H1 (cell line): ENCODE measurements around the gene MAPK1. TPM values are rescaled to one million over a fixed set of nuclear protein-coding genes. Genes with fewer than 3 reads are reported as not detected.

Experiments
- CTCF ChIA-PET: fragments of 300-600 bp; sonication (Branson Sonifier 250); formaldehyde crosslinking; loops from one replicate; lab custom pipeline; 2021; ENCODE audit not compliant: partially characterized antibody; lab: Charles Lee
- POLR2A ChIA-PET: fragments of 300-600 bp; sonication (Branson Sonifier 250); formaldehyde crosslinking; loops from one replicate; lab custom pipeline; 2021; ENCODE audit warnings: inconsistent platforms; ENCODE audit not compliant: partially characterized antibody; lab: Charles Lee
- DNase-seq, 2 experiments: peaks; one replicate each; pipeline versions ENCODE4 v3.0.0 to v3.0.0-alpha.2; 2010 to 2022; ENCODE audit warnings: low spot score in 2 of 2, low read depth in 1 of 2, mixed read lengths in 1 of 2
- FAIRE-seq: peaks from 2 replicates; lab custom pipeline; 2011; peaks lifted over from hg19 to GRCh38; lab: Jason Lieb, UNC
- H2AFZ ChIP-seq: 2 replicates; pipeline ENCODE4 v1.8.1; 2012; ENCODE audit warnings: low read length, inconsistent platforms
- H2AK5ac ChIP-seq: 2 replicates; pipeline ENCODE4 v1.6.1; 2013; ENCODE audit warnings: low read depth, low read length
- H2BK120ac ChIP-seq: replicated peaks from 2 replicates; pipeline ENCODE3; 2013; ENCODE audit warnings: low read depth, low read length, inconsistent platforms
- H2BK12ac ChIP-seq: 2 replicates; pipeline ENCODE4 v1.6.1; 2013; ENCODE audit warnings: low read depth, low read length
- H2BK15ac ChIP-seq: 2 replicates; pipeline ENCODE4 v1.6.1; 2013; ENCODE audit warnings: low read length
- H2BK20ac ChIP-seq: 2 replicates; pipeline ENCODE4 v1.6.1; 2013; ENCODE audit warnings: low read length
- H2BK5ac ChIP-seq: 2 replicates; pipeline ENCODE4 v1.6.1; 2013; ENCODE audit warnings: low read depth, low read length
- H3K14ac ChIP-seq: 2 replicates; pipeline ENCODE4 v1.6.1; 2013; ENCODE audit warnings: inconsistent platforms; ENCODE audit not compliant: insufficient read length
- H3K18ac ChIP-seq: 2 replicates; pipeline ENCODE4 v1.6.1; 2013; ENCODE audit warnings: low read length; ENCODE audit errors: extremely low read depth
- H3K23ac ChIP-seq: 2 replicates; pipeline ENCODE4 v1.6.1; 2013; ENCODE audit warnings: inconsistent platforms; ENCODE audit not compliant: insufficient read length
- H3K23me2 ChIP-seq: 2 replicates; pipeline ENCODE4 v1.6.1; 2013; ENCODE audit warnings: low read depth, low read length
- H3K27ac ChIP-seq: 2 replicates; pipeline ENCODE4 v1.6.1; 2011; ENCODE audit warnings: low read depth, low read length, inconsistent platforms
- H3K27me3 ChIP-seq, 4 experiments: replicated peaks in 1 of 4; 1 replicate in 1 of 4; 2 replicates in 3 of 4; pipeline versions ENCODE4 v1.6.1 to v1.8.1; 2011 to 2013; ENCODE audit warnings: low read length in 3 of 4, mild to moderate bottlenecking in 3 of 4, inconsistent platforms in 2 of 4, mixed read lengths in 2 of 4, moderate library complexity in 1 of 4; ENCODE audit not compliant: control insufficient read depth in 3 of 4, insufficient read depth in 3 of 4; ENCODE audit errors: extremely low read depth in 1 of 4
- H3K36me3 ChIP-seq, 4 experiments: 2 replicates each; pipeline versions ENCODE4 v1.6.1 to v1.8.1; 2011 to 2013; ENCODE audit warnings: mild to moderate bottlenecking in 4 of 4, low read length in 3 of 4, moderate library complexity in 2 of 4, control low read depth in 1 of 4, inconsistent platforms in 1 of 4; ENCODE audit not compliant: insufficient read depth in 4 of 4, control insufficient read depth in 2 of 4
- H3K4ac ChIP-seq: replicated peaks from 2 replicates; pipeline ENCODE3; 2013; ENCODE audit warnings: low read length, low read depth, mixed read lengths, inconsistent platforms; ENCODE audit not compliant: insufficient read length
- H3K4me1 ChIP-seq, 4 experiments: replicated peaks in 1 of 4; 1 replicate in 1 of 4; 2 replicates in 3 of 4; pipeline versions ENCODE4 v1.6.1 to v1.8.1; 2011 to 2013; ENCODE audit warnings: low read length in 3 of 4, inconsistent platforms in 2 of 4, mixed read lengths in 1 of 4; ENCODE audit not compliant: insufficient read depth in 4 of 4, control insufficient read depth in 3 of 4
- H3K4me2 ChIP-seq, 2 experiments: 2 replicates each; pipeline versions ENCODE4 v1.6.1 to v1.8.1; 2011 to 2013; ENCODE audit warnings: low read depth in 2 of 2, low read length in 2 of 2, control low read depth in 1 of 2, inconsistent platforms in 1 of 2, mild to moderate bottlenecking in 1 of 2; ENCODE audit not compliant: insufficient read depth in 1 of 2
- H3K4me3 ChIP-seq, 4 experiments: fragments of 200-600, 300-600 bp in 1 of 4; sonication (generic), shearing (Covaris generic), sonication (Bioruptor Twin) in 1 of 4; 2 replicates each; pipeline versions ENCODE4 v1.5.1 to v1.8.1; 2011 to 2016; ENCODE audit warnings: low read length in 4 of 4, low read depth in 3 of 4, control low read depth in 2 of 4, inconsistent platforms in 2 of 4, mild to moderate bottlenecking in 2 of 4, mixed read lengths in 1 of 4, moderate library complexity in 1 of 4; ENCODE audit not compliant: insufficient read depth in 2 of 4; ENCODE audit errors: extremely low read depth in 1 of 4
- H3K56ac ChIP-seq: replicated peaks from 2 replicates; pipeline ENCODE3; 2013; ENCODE audit warnings: low read depth, mild to moderate bottlenecking, mixed read lengths, low read length, inconsistent platforms; ENCODE audit not compliant: insufficient read length
- H3K79me1 ChIP-seq: 2 replicates; pipeline ENCODE4 v1.6.1; 2013; ENCODE audit warnings: low read depth, low read length, control low read depth
- H3K79me2 ChIP-seq, 2 experiments: 2 replicates each; pipeline versions ENCODE4 v1.6.1 to v1.8.1; 2012 to 2013; ENCODE audit warnings: low read length in 2 of 2, mild to moderate bottlenecking in 2 of 2, inconsistent platforms in 1 of 2; ENCODE audit not compliant: insufficient read depth in 2 of 2, control insufficient read depth in 1 of 2
- H3K9ac ChIP-seq, 4 experiments: replicated peaks in 1 of 4; 1 replicate in 1 of 4; 2 replicates in 3 of 4; pipeline versions ENCODE4 v1.6.1 to v1.8.1; 2011 to 2013; ENCODE audit warnings: low read depth in 3 of 4, low read length in 3 of 4, control low read depth in 2 of 4, mild to moderate bottlenecking in 2 of 4, moderate library complexity in 2 of 4, inconsistent platforms in 1 of 4; ENCODE audit errors: extremely low read depth in 1 of 4
- H3K9me3 ChIP-seq, 2 experiments: 2 replicates each; pipeline versions ENCODE4 v1.6.1 to v1.8.1; 2012 to 2013; ENCODE audit warnings: mild to moderate bottlenecking in 2 of 2, moderate library complexity in 2 of 2, control low read depth in 1 of 2, inconsistent platforms in 1 of 2, low read depth in 1 of 2, low read length in 1 of 2, mixed read lengths in 1 of 2; ENCODE audit not compliant: insufficient read depth in 2 of 2
- H4K20me1 ChIP-seq, 2 experiments: replicated peaks in 1 of 2; 2 replicates each; pipeline versions ENCODE3 to v1.8.1; 2011 to 2013; ENCODE audit warnings: inconsistent platforms in 2 of 2, low read length in 2 of 2, mild to moderate bottlenecking in 1 of 2; ENCODE audit not compliant: insufficient read depth in 2 of 2, control insufficient read depth in 1 of 2
- H4K5ac ChIP-seq: 2 replicates; pipeline ENCODE4 v1.6.1; 2013; ENCODE audit warnings: low read length, low read depth, mixed read lengths, inconsistent platforms; ENCODE audit not compliant: insufficient read length
- H4K8ac ChIP-seq: 2 replicates; pipeline ENCODE4 v1.8.0; 2013; ENCODE audit warnings: mild to moderate bottlenecking, moderate library complexity, low read length, inconsistent platforms; ENCODE audit not compliant: insufficient read depth; ENCODE audit errors: extremely low read depth
- H4K91ac ChIP-seq: replicated peaks from 2 replicates; pipeline ENCODE3; 2013; ENCODE audit warnings: low read length, mixed read lengths, inconsistent platforms; ENCODE audit not compliant: insufficient read length
- CBX5 ChIP-seq: fragments of 300-800, 300-1000 bp; sonication (generic); IDR thresholded peaks from 2 replicates; pipeline ENCODE4 v1.7.1; 2016; ENCODE audit warnings: antibody characterized with exemption, low read length, low read depth
- FOSL1 ChIP-seq: IDR thresholded peaks from 2 replicates; pipeline ENCODE4 v1.6.1; 2011; ENCODE audit warnings: mild to moderate bottlenecking, low read depth, low read length, moderate library complexity; ENCODE audit not compliant: insufficient read depth
- HDAC2 ChIP-seq, 2 experiments: fragments of 300-600 bp in 1 of 2; sonication (generic) in 1 of 2; IDR thresholded peaks; 2 replicates each; pipeline ENCODE4 v1.6.1; 2011 to 2012; ENCODE audit warnings: low read depth in 2 of 2, low read length in 2 of 2, mild to moderate bottlenecking in 2 of 2, moderate library complexity in 2 of 2, borderline replicate concordance in 1 of 2, inconsistent platforms in 1 of 2
- HDAC6 ChIP-seq: IDR thresholded peaks from one replicate; pipeline ENCODE4 v1.7.1; 2012; ENCODE audit warnings: low read depth, mild to moderate bottlenecking, inconsistent platforms, low read length, moderate library complexity
- JUND ChIP-seq: IDR thresholded peaks from 2 replicates; pipeline ENCODE4 v1.6.1; 2011; ENCODE audit warnings: mild to moderate bottlenecking, improper control_type of control experiment, low read length
- POLR2A ChIP-seq, 2 experiments: IDR thresholded peaks; 1 replicate in 1 of 2; 2 replicates in 1 of 2; pipeline ENCODE4 v1.6.1; 2011; ENCODE audit warnings: low read depth in 2 of 2, low read length in 2 of 2, mild to moderate bottlenecking in 2 of 2; ENCODE audit errors: control extremely low read depth in 1 of 2
- RNF2 ChIP-seq: fragments of 200-900, 300-1000 bp; sonication (generic); IDR thresholded peaks from 2 replicates; pipeline ENCODE4 v1.7.1; 2016; ENCODE audit warnings: borderline replicate concordance, low read depth, mild to moderate bottlenecking, antibody characterized with exemption, low read length; ENCODE audit not compliant: poor library complexity, severe bottlenecking; ENCODE audit errors: missing control alignments
- SIN3A ChIP-seq, 2 experiments: IDR thresholded peaks in 1 of 2; conservative IDR thresholded peaks in 1 of 2; 2 replicates each; pipeline ENCODE4 v1.6.1; 2011 to 2012; ENCODE audit warnings: low read length in 2 of 2, improper control_type of control experiment in 1 of 2, low read depth in 1 of 2, mild to moderate bottlenecking in 1 of 2
- TAF7 ChIP-seq: optimal IDR thresholded peaks from 2 replicates; pipeline ENCODE3; 2011; ENCODE audit warnings: low read depth, mild to moderate bottlenecking, inconsistent platforms, low read length, moderate library complexity, borderline replicate concordance
- TCF12 ChIP-seq: IDR thresholded peaks from 2 replicates; pipeline ENCODE4 v1.6.1; 2011; ENCODE audit warnings: low read depth, mild to moderate bottlenecking, low read length
- TEAD4 ChIP-seq: IDR thresholded peaks from 2 replicates; pipeline ENCODE4 v1.6.1; 2012; ENCODE audit warnings: low read depth, low read length, inconsistent platforms, mixed read lengths
- USF2 ChIP-seq: IDR thresholded peaks from 2 replicates; pipeline ENCODE4 v1.6.1; 2011; ENCODE audit warnings: low read length, improper control_type of control experiment
- whole genome bisulfite sequencing, 2 experiments: shearing (Covaris generic) in 1 of 2; methylation state at CpG; one replicate each; pipeline versions ENCODE4 v1.1.6 to v1.1.7; 2013 to 2015; ENCODE audit warnings: low lambda C conversion rate in 2 of 2, mixed read lengths in 2 of 2, inconsistent platforms in 1 of 2, low coverage in 1 of 2, missing lambda C conversion rate in 1 of 2; ENCODE audit not compliant: insufficient replicate concordance in 2 of 2, insufficient coverage in 1 of 2, insufficient read length in 1 of 2; ENCODE audit errors: extremely low coverage in 1 of 2, missing lambda C conversion rate in 1 of 2; 5-methylcytosine and 5-hydroxymethylcytosine counted together
- polyA plus RNA-seq, 7 experiments: library from polyadenylated mRNA; depleted of rRNA in 3 of 7; stranded (reverse) in 5 of 7; unstranded in 2 of 7; fragments of >200 nt in 5 of 7; fragments of 200-250 nt in 2 of 7; gene quantifications; 1 replicate in 5 of 7; 2 replicates in 1 of 7; 4 replicates in 1 of 7; pipeline versions ENCODE4 v1.2.1 to v1.2.3, GENCODE V29; 2011 to 2013; ENCODE audit warnings: missing spikeins in 2 of 7, mixed read lengths in 2 of 7
- total RNA-seq: library from RNA; stranded (reverse); fragmentation: NEBNext Ultra II Directional; extraction: Animal tissue kit (Norgen Biotek cat#: 25700); gene quantifications from 2 replicates; pipeline ENCODE4 v1.2.1, GENCODE V29; 2021

Gene MAPK1
- total and polyA plus RNA-seq, 2 of the 8 experiments (the other 6 are each of a cell fraction or from before 2014, with no cell fraction given): 28.1 to 101 TPM

GRCh38 chr22:21718499-21718898 is 148.9 kb downstream of the MAPK1 start:
- Histone ChIP-seq H3K9me3 (no peaks in the 10 kb centered on the region), H3K23me2 (no peaks in the 10 kb centered on the region), H3K23ac (no peak overlapping the region), H3K56ac (no peak overlapping the region), H3K18ac (no peak overlapping the region), H4K20me1 (peaks cover 0 to 2% of the 10 kb centered on the region in 2 experiments), H3K4me2 (no peak overlapping the region), H3K79me2 (no peaks in the 10 kb centered on the region), H3K79me1 (no peaks in the 10 kb centered on the region), H3K27ac (no peak overlapping the region), H3K36me3 (no peaks in the 10 kb centered on the region), H2BK120ac (no peak overlapping the region), H2BK12ac (no peak overlapping the region), H2BK20ac (no peak overlapping the region), H2AFZ (no peak overlapping the region), H2AK5ac (no peak overlapping the region), H2BK5ac (no peak overlapping the region), H3K4me3 (no peak overlapping the region), H2BK15ac (no peak overlapping the region)
- no peak for FAIRE-seq
- POLR2A ChIA-PET: interaction anchor here (0.6 to 1.5 kb wide), 3 partner anchors 17 to 57 kb away, joined by 3 to 5 read pairs (median 4); no protein-coding TSS in a partner anchor
- TF ChIP-seq FOSL1 (no peak), RNF2 (no peak), USF2 (no peak), JUND (no peak), HDAC6 (no peak), CBX5 (no peak), HDAC2 (IDR thresholded peaks at IDR 0.05; ENCODE audit: borderline replicate concordance in 1 of 2, low read depth in 2 of 2, low read length in 2 of 2) (no peak), TEAD4 (no peak), POLR2A (IDR thresholded peaks at IDR 0.05; ENCODE audit: control extremely low read depth in 1 of 2, low read depth in 2 of 2, low read length in 2 of 2) (no peak), TCF12 (no peak), SIN3A (conservative IDR thresholded peaks at IDR 0.05 in 1 of 2, IDR thresholded peaks at IDR 0.05 in 1 of 2; ENCODE audit: low read depth in 1 of 2, low read length in 2 of 2) (no peak), TAF7 (no peak)
- TF ChIP-seq, all 59 proteins: peak for 0
- no peak overlapping the region for H3K14ac ChIP-seq
- no peaks in the 10 kb centered on the region for H3K27me3 ChIP-seq
- H3K4me1 ChIP-seq: no peaks in the 10 kb centered on the region
- H3K4ac ChIP-seq: no peak overlapping the region
- no peak overlapping the region for H4K91ac ChIP-seq
- H4K8ac ChIP-seq: no peak overlapping the region
- 88% methylated on average over 4 of the region's 4 CpGs; no CpG with 5 or more reads in 1 of the 2 experiments for WGBS, 2 experiments
- H4K5ac ChIP-seq: no peak overlapping the region
- no peak overlapping the region for H3K9ac ChIP-seq
- DNase-seq: no peak
- CTCF ChIA-PET: interaction anchor here (0.7 to 7.0 kb wide), 5 partner anchors 10 to 814 kb away, joined by 3 to 45 read pairs (median 4); no protein-coding TSS in a partner anchor
